Progenitor cell of endocrine pancreas (in vitro differentiated cells): ENCODE results near the gene EMX2. TPM values are rescaled to one million over a fixed set of nuclear protein-coding genes. Genes with fewer than 3 reads are reported as not detected.
A peak's percentile ranks its signal among the peaks of the same experiment; 100 is the strongest.

Experiments used
- DNase-seq: peaks from one replicate; pipeline ENCODE4 v3.0.0; 2021; ENCODE audit warnings: low spot score; ENCODE audit not compliant: unreplicated experiment
- H3K27ac Mint-ChIP-seq: 2 replicates; pipeline ENCODE4 v1.8.0; 2021; ENCODE audit warnings: mild to moderate bottlenecking, moderate library complexity, mixed read lengths
- H3K27me3 Mint-ChIP-seq: 2 replicates; pipeline ENCODE4 v1.8.0; 2021; ENCODE audit warnings: mixed read lengths
- H3K36me3 Mint-ChIP-seq: 2 replicates; pipeline ENCODE4 v1.8.0; 2022; ENCODE audit warnings: mixed read lengths; ENCODE audit not compliant: insufficient read depth
- H3K4me1 Mint-ChIP-seq: 2 replicates; pipeline ENCODE4 v1.8.0; 2021; ENCODE audit warnings: low read depth, mixed read lengths
- H3K4me3 Mint-ChIP-seq: 2 replicates; pipeline ENCODE4 v1.8.0; 2021; ENCODE audit warnings: low read depth, mild to moderate bottlenecking, moderate library complexity, mixed read lengths
- H3K9me3 Mint-ChIP-seq: 2 replicates; pipeline ENCODE4 v1.8.0; 2021; ENCODE audit warnings: low read depth, mixed read lengths
- total RNA-seq: library from RNA; stranded (reverse); gene quantifications from 2 replicates; pipeline ENCODE4 v1.2.1, GENCODE V29; 2021
- TF ChIP-seq, protein P1 (sequence below): fragments of 200-600 bp; sonication (generic); IDR thresholded peaks from one replicate; pipeline ENCODE4 v1.5.0; 2021; ENCODE audit warnings: antibody characterized with exemption, mild to moderate bottlenecking; ENCODE audit not compliant: unreplicated experiment

EMX2 gene
- total RNA-seq, 1 donor from 2014 or later: not detected

DNA sequence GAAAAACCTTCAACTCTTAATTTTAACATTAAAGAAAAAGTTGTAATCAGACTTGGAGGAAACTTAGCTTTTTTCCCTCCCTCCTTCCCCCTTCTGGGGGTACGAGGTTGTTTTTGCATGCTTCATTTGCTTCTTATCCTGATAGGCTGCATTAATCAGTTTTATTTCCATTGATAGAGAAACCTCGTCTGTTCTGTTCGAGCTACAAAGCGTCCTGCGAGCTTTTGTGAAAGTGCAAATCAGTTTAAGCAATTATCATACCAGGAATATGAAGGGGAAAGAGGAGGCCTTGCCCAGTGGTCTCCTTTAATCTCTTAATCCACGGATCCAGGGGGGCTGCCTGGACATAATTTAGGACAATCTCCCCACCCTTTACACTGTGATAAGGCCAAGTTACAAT lies 7.5 kb downstream of the EMX2 start:
- peaks cover 15% of the 10 kb centered on the region for H3K4me1 Mint-ChIP-seq
- H3K9me3 Mint-ChIP-seq: no peaks in the 10 kb centered on the region
- H3K36me3 Mint-ChIP-seq: no peaks in the 10 kb centered on the region
- H3K27me3 Mint-ChIP-seq: peaks cover 98% of the 10 kb centered on the region
- TF ChIP-seq, protein P1, sequence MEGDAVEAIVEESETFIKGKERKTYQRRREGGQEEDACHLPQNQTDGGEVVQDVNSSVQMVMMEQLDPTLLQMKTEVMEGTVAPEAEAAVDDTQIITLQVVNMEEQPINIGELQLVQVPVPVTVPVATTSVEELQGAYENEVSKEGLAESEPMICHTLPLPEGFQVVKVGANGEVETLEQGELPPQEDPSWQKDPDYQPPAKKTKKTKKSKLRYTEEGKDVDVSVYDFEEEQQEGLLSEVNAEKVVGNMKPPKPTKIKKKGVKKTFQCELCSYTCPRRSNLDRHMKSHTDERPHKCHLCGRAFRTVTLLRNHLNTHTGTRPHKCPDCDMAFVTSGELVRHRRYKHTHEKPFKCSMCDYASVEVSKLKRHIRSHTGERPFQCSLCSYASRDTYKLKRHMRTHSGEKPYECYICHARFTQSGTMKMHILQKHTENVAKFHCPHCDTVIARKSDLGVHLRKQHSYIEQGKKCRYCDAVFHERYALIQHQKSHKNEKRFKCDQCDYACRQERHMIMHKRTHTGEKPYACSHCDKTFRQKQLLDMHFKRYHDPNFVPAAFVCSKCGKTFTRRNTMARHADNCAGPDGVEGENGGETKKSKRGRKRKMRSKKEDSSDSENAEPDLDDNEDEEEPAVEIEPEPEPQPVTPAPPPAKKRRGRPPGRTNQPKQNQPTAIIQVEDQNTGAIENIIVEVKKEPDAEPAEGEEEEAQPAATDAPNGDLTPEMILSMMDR: no peak
- DNase-seq: no peak
- no peak overlapping the region for H3K4me3 Mint-ChIP-seq
- H3K27ac Mint-ChIP-seq: no peak overlapping the region

DNA sequence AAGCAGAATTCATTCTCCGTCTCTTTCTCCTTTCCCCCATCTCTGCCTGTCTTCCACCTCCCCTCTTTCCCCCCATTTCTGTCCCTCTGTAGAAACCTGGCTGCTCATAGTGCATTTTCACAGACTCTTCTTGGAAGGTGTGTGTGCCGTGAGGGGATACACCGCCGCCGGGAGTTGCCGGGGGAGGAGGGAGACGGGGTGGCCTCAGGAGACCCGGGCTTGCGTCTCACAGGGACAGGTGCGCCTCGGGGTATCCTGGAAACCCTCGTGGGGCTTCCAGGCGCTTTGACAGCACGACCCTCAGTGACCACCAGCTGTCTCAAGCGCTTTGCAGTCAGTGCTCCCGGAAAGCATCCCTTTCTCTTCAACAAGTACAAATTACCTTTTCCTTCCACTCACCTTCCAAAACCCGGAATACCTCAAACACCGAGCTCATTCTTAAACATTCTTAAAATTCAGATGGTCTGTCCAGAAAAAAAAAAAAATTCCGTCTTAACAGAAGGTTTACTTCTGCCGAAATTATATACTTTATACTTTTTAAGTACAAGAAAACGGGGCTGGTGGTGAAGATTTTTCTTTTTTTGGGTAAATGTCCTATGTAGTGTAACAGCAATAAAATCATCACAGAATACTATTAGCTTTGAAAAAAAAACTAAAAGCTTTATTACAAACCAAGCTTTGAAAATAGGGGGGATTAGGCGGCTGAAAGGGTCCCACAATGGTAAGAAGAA lies 8.2 kb downstream of the EMX2 start:
- Mint-ChIP-seq H3K9me3 (no peaks in the 10 kb centered on the region), H3K4me1 (peaks cover 15% of the 10 kb centered on the region), H3K27me3 (peaks cover 100% of the 10 kb centered on the region), H3K27ac (no peak overlapping the region), H3K36me3 (no peaks in the 10 kb centered on the region), H3K4me3 (no peak overlapping the region)
- DNase-seq: no peak
- TF ChIP-seq, protein P1: no peak

DNA sequence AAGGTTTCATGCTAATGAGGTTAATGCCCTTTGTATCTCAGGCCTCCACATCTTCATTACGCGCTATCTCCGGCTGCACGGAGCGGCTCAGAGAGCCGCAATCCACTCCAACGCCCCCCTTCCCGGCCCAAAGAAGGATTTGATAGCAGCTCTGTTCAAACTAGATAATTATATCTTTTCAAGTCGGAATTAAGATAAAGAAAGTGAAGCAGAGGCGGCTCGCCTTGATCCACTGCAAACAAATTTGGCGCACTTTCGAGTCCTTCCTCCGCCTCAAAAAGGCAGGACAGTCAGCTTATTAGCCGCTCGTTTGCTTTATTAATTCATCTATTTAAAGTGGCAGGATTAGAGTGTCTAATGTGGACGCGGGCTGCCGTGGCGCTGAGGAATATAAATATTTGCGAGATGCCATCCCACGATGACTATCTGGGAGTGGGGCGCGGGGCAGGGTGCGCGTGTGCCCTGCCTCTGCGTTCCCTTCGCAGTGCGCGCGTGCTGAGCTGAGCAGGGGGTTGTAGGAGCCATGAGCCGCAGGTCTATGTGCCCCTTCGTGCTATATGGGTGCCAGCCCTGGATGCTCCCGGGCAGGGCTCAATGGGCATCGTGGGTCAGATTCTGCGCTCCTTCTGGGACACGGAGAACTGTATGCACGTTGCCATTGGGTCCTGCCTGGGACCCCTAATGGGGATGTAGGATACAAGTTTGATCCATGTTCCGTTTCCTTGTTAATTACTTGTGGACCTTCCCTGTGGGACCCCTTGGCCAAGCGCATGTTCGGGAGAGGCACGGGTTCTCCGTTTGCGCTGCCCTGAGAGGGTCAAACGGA lies 9.0 kb downstream of the EMX2 start:
- Mint-ChIP-seq H3K4me3 (no peak overlapping the region), H3K36me3 (no peaks in the 10 kb centered on the region), H3K27me3 (peaks cover 100% of the 10 kb centered on the region), H3K27ac (peak overlapping the region; percentile 8), H3K4me1 (peaks cover 10% of the 10 kb centered on the region), H3K9me3 (no peaks in the 10 kb centered on the region)
- TF ChIP-seq, protein P1: no peak
- DNase-seq: no peak

DNA sequence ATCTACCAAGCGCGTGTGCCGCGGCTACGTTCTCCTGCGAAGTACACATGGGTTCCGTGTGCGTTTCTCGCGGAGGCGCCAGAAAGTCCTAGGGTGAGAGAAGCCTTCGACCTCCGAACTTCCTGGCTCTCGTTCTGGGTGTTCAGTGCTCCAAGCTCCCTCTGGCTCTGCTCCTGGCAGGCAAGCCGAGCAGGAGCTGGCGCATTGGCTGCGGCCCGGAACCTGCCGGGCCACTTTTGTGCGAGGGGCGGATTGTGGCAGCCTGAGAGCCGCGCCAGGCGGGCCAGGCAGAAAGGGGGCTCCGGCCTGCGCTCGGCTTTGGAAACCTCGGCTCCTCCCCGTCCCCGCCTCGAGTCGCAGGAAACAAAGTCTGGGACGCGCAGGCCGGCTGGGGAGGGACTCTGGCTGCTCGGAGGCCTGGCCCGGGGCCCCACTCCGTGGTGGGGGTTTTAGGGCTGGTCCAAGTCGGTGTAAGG lies 9.6 kb downstream of the EMX2 start:
- DNase-seq: peak; percentile 50

DNA sequence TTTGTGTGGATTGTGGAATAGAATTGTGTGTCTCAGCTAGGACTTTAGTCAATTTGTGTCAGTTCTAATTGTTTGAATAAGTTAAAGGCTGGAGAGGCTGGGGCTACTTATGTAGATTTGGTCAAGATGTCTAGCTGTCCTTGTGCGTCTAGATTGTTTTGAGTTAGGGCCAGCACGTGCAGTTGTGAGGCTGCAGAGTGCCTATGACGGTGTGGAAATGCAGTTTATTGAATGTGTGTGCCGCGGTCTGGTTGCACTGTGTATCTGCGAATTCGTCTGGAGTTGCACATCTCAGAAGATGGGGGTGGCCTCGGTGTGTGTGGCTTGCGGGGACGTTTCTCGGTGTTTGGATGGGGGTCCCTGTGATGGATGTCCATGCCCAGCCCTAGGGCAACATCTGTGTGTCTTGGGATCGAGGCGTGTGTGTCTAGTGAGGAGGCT lies 10.2 kb downstream of the EMX2 start:
- Mint-ChIP-seq H3K4me3 (peak overlapping the region; percentile 40), H3K27me3 (peaks cover 95% of the 10 kb centered on the region), H3K27ac (no peak overlapping the region), H3K4me1 (peaks cover 10% of the 10 kb centered on the region), H3K36me3 (no peaks in the 10 kb centered on the region), H3K9me3 (no peaks in the 10 kb centered on the region)
- no peak for DNase-seq
- TF ChIP-seq, protein P1: no peak

More for the DNA sequence above, 9.6 kb downstream of the EMX2 start:
- H3K4me3 Mint-ChIP-seq: peak overlapping the region; percentile 40
- H3K27ac Mint-ChIP-seq: peak overlapping the region; percentile 8
- H3K27me3 Mint-ChIP-seq: peaks cover 100% of the 10 kb centered on the region
- peaks cover 10% of the 10 kb centered on the region for H3K4me1 Mint-ChIP-seq
- TF ChIP-seq, protein P1: no peak
- H3K36me3 Mint-ChIP-seq: no peaks in the 10 kb centered on the region
- H3K9me3 Mint-ChIP-seq: no peaks in the 10 kb centered on the region
